Esophagus squamous epithelium (tissue), 5 donors: ENCODE measurements around the gene EPC1. TPM values are rescaled to one million over a fixed set of nuclear protein-coding genes. Genes with fewer than 3 reads are reported as not detected.

Source experiments
- DNase-seq: peaks from one replicate; lab custom pipeline; 2025; lab: John Stamatoyannopoulos, UW
- H3K27ac ChIP-seq, 4 donors: fragments of 200-600 bp; sonication (generic); one replicate each; pipeline ENCODE4 v1.5.1; 2016 to 2019; ENCODE audit warnings: mild to moderate bottlenecking in 1 of 4
- H3K27me3 ChIP-seq, 4 donors: fragments of 200-600 bp; sonication (generic); 1 replicate in 3 of 4; 2 replicates in 1 of 4; pipeline versions ENCODE4 v1.5.1 to v1.6.0; 2017 to 2021; ENCODE audit warnings: antibody characterized with exemption in 1 of 4
- H3K36me3 ChIP-seq, 3 donors: fragments of 200-600 bp; sonication (generic); one replicate each; pipeline ENCODE4 v1.5.1; 2016 to 2019
- H3K4me1 ChIP-seq, 3 donors: fragments of 200-600 bp; sonication (generic); one replicate each; pipeline ENCODE4 v1.5.1; 2017 to 2019
- H3K4me3 ChIP-seq, 4 donors: fragments of 200-600 bp; sonication (generic); 1 replicate in 3 of 4; 2 replicates in 1 of 4; pipeline ENCODE4 v1.5.1; 2016 to 2019; ENCODE audit warnings: mild to moderate bottlenecking in 2 of 4, moderate library complexity in 1 of 4
- H3K9me3 ChIP-seq, 3 donors: fragments of 200-600 bp; sonication (generic); one replicate each; pipeline ENCODE4 v1.5.1; 2016 to 2019
- CTCF ChIP-seq, 6 experiments: fragments of 450-650 bp in 4 of 6; fragments of 200-600 bp in 2 of 6; sonication (generic) in 2 of 6; IDR thresholded peaks; one replicate each; pipeline ENCODE4 v1.5.1; 2016 to 2019; ENCODE audit warnings: antibody characterized with exemption in 6 of 6, mild to moderate bottlenecking in 4 of 6, moderate library complexity in 4 of 6
- POLR2A ChIP-seq, 4 donors: fragments of 450-650 bp; IDR thresholded peaks; one replicate each; pipeline ENCODE4 v1.6.1; 2017; ENCODE audit warnings: antibody characterized with exemption in 4 of 4, mild to moderate bottlenecking in 4 of 4, moderate library complexity in 3 of 4
- WGBS, 2 donors: methylation state at CpG; one replicate each; pipeline ENCODE4 v1.1.5; 2018; 5-methylcytosine and 5-hydroxymethylcytosine counted together
- intact Hi-C: fragments of 100-400 bp; cut with DNase I; formaldehyde crosslinking; loops from one replicate; pipeline ENCODE4 v1.15.0; 2022
- total RNA-seq, 4 donors: library from RNA; depleted of rRNA; stranded (reverse); fragments of >200 nt; gene quantifications; one replicate each; pipeline ENCODE4 v1.1.0, GENCODE V29; 2016
- donor health status: DM: yes; HTN: yes; CAD: no.

The EPC1 gene
- total RNA-seq, 4 donors from 2014 or later, result 12.3 to 31.7 (median 21.7) TPM

GRCh38 chr10:32244421-32245207, 102.3 kb downstream of the EPC1 start:
- intact Hi-C loops, result no loop called here
- Histone ChIP-seq H3K9me3 (no peaks in the 10 kb centered on the region), H3K27ac (no peak overlapping the region), H3K4me1 (peaks cover 0 to 5% (median 0%) of the 10 kb centered on the region in 3 donors), H3K36me3 (no peaks in the 10 kb centered on the region), H3K4me3 (no peak overlapping the region), H3K27me3 (no peaks in the 10 kb centered on the region)
- 76 to 89% methylated on average over 3 of the region's 3 CpGs for WGBS, 2 donors
- TF ChIP-seq POLR2A (IDR thresholded peaks at IDR 0.05) (no peak), CTCF (IDR thresholded peaks at IDR 0.05) (no peak)
- no peak for DNase-seq

GRCh38 chr10:32244011-32244410, 102.9 kb downstream of the EPC1 start:
- Histone ChIP-seq H3K36me3 (no peaks in the 10 kb centered on the region), H3K9me3 (no peaks in the 10 kb centered on the region), H3K27ac (no peak overlapping the region), H3K4me3 (no peak overlapping the region), H3K27me3 (no peaks in the 10 kb centered on the region), H3K4me1 (peaks cover 0 to 6% (median 0%) of the 10 kb centered on the region in 3 donors)
- no peak for DNase-seq
- TF ChIP-seq CTCF (IDR thresholded peaks at IDR 0.05), result no peak
- TF ChIP-seq POLR2A (IDR thresholded peaks at IDR 0.05), result no peak
- 88 to 93% methylated on average over 4 of the region's 4 CpGs for WGBS, 2 donors
- intact Hi-C loops, result no loop called here

DNA sequence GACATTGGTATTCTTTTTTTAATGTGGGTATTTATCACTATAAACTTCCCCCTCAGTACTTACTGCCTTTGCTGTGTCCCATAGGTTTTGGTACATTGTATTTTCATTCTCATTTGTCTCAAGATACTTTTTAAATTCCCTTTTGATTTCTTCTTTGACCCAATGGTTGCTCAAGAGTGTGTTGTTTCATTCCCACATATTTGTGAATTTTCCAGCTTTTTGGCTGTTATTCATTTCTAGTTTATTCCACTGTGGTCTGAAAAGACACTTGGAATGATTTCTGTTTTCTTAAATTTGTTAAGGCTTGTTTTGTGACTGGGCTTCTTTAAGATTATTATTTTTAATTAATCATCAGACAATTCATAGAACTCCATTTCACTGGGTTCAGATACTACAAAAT, 105.0 kb downstream of the EPC1 start:
- Histone ChIP-seq H3K9me3 (no peaks in the 10 kb centered on the region), H3K4me1 (peaks cover 0 to 6% (median 6%) of the 10 kb centered on the region in 3 donors)
- intact Hi-C loops, result no loop called here

DNA sequence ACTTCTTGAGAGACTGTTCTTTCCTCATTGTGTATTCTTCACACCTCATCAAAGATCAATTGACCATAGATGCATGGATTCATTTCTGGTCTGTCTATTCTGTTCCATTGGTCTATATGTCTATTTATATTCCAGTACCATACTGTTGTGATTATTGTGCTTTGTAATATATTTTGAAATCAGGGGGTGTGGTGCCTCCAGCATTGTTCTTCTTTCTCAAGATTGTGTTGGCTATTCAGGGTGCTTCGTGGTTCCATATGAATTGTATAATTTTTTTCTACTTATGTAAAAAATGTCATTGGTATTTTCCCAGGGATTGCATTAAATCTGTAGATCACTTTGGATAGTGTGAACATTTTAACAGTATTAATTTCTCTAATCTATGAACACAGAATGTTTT, 106.5 kb downstream of the EPC1 start:
- intact Hi-C loops, result no loop called here
- no peaks in the 10 kb centered on the region for H3K27me3 ChIP-seq
- H3K36me3 ChIP-seq, result no peaks in the 10 kb centered on the region
- no peak overlapping the region for H3K27ac ChIP-seq
- no peaks in the 10 kb centered on the region for H3K9me3 ChIP-seq
- no peak for DNase-seq
- WGBS, 2 donors, result 62 to 73% methylated on average over 1 of the region's 1 CpG
- TF ChIP-seq CTCF (IDR thresholded peaks at IDR 0.05), result no peak
- TF ChIP-seq POLR2A (IDR thresholded peaks at IDR 0.05), result no peak
- peaks cover 0 to 6% (median 6%) of the 10 kb centered on the region in 3 donors for H3K4me1 ChIP-seq
- H3K4me3 ChIP-seq, result no peak overlapping the region

More for the DNA sequence above, 105.0 kb downstream of the EPC1 start:
- Histone ChIP-seq H3K36me3 (no peaks in the 10 kb centered on the region), H3K27me3 (no peaks in the 10 kb centered on the region), H3K27ac (no peak overlapping the region), H3K4me3 (no peak overlapping the region)
- TF ChIP-seq POLR2A (IDR thresholded peaks at IDR 0.05), result no peak
- no peak for TF ChIP-seq CTCF (IDR thresholded peaks at IDR 0.05)
- no peak for DNase-seq

GRCh38 chr10:32239769-32240168, 107.2 kb downstream of the EPC1 start:
- H3K27me3 ChIP-seq, result no peaks in the 10 kb centered on the region
- H3K4me1 ChIP-seq, result peaks cover 0 to 6% (median 6%) of the 10 kb centered on the region in 3 donors
- H3K4me3 ChIP-seq, result no peak overlapping the region
- no peak for DNase-seq
- H3K9me3 ChIP-seq, result no peaks in the 10 kb centered on the region
- intact Hi-C loops, result no loop called here
- no peak for TF ChIP-seq POLR2A (IDR thresholded peaks at IDR 0.05)
- TF ChIP-seq CTCF (IDR thresholded peaks at IDR 0.05), result no peak
- H3K27ac ChIP-seq, result no peak overlapping the region
- no peaks in the 10 kb centered on the region for H3K36me3 ChIP-seq
